ENCODE results near the gene GON4L.

GON4L gene, protein sequence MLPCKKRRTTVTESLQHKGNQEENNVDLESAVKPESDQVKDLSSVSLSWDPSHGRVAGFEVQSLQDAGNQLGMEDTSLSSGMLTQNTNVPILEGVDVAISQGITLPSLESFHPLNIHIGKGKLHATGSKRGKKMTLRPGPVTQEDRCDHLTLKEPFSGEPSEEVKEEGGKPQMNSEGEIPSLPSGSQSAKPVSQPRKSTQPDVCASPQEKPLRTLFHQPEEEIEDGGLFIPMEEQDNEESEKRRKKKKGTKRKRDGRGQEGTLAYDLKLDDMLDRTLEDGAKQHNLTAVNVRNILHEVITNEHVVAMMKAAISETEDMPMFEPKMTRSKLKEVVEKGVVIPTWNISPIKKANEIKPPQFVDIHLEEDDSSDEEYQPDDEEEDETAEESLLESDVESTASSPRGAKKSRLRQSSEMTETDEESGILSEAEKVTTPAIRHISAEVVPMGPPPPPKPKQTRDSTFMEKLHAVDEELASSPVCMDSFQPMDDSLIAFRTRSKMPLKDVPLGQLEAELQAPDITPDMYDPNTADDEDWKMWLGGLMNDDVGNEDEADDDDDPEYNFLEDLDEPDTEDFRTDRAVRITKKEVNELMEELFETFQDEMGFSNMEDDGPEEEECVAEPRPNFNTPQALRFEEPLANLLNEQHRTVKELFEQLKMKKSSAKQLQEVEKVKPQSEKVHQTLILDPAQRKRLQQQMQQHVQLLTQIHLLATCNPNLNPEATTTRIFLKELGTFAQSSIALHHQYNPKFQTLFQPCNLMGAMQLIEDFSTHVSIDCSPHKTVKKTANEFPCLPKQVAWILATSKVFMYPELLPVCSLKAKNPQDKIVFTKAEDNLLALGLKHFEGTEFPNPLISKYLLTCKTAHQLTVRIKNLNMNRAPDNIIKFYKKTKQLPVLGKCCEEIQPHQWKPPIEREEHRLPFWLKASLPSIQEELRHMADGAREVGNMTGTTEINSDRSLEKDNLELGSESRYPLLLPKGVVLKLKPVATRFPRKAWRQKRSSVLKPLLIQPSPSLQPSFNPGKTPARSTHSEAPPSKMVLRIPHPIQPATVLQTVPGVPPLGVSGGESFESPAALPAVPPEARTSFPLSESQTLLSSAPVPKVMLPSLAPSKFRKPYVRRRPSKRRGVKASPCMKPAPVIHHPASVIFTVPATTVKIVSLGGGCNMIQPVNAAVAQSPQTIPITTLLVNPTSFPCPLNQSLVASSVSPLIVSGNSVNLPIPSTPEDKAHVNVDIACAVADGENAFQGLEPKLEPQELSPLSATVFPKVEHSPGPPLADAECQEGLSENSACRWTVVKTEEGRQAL (N-terminal part only)

DNA sequence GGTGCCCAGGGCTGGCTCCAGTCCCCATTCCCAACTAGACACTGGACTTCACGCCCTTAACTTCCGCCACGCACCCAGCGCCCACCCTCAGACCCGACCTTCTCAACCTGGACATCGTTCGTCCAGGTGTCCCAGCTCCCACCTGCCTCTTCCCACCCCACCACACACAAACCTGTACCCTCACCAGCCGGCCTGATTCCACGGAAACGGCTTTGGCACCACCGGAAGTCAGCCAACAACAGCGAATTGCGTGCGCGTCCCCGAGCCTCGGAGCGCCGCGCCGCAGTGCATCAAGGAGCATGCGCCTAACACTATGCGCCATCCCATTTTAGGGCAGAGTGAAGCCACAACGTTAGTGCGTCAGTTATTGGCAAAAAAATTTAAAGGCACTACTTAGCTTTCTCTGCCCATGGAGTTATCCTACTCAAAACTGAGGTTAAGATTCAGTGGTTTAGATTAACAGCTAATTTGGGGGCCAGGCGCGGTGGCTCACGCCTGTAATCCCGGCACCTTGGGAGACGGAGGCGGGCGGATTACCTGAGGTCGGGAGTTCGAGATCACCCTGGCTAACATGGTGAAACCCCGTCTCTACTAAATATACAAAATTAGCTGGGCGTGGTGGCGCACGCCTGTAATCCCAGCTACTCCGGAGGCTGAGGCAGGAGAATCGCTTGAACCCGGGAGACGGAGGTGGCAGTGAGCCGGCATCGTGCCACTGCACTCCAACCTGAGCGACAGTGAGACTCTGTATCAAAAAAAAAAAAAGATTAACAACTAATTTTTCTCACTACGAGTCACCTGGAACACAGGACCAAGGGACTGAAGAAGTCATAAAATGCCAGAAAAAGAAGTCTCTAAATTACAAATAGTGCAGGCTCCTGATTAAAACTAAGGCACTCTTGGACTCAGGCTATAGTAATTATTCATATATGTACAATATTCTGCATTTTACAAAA is at the start of gene GON4L:
TSS of gene GON4L (minus strand) at position 240 of the 956 bp plus-strand sequence. CDS start 3,434 bp downstream, outside the sequence.
- Mint-ChIP-seq H3K27me3 (ENCODE audit: low read depth, poor library complexity) (peaks cover 18% of the 10 kb centered on the region), H3K4me1 (peaks cover 27% of the 10 kb centered on the region)

GRCh38 chr1:155904261-155904660 is 47.2 kb upstream of the GON4L start:
- no peaks in the 10 kb centered on the region for H3K27me3 Mint-ChIP-seq (ENCODE audit: low read depth, poor library complexity)
- no peak for DNase-seq
- no peaks in the 10 kb centered on the region for H3K4me1 Mint-ChIP-seq
- H3K36me3 Mint-ChIP-seq (ENCODE audit: low read depth), result peaks cover 54% of the 10 kb centered on the region
- H3K4me3 Mint-ChIP-seq, result no peak overlapping the region
- no peaks in the 10 kb centered on the region for H3K9me3 Mint-ChIP-seq
- H3K27ac Mint-ChIP-seq, result no peak overlapping the region
- no peak for TF ChIP-seq CTCF (IDR thresholded peaks at IDR 0.05)

More for the DNA sequence above, at the start of gene GON4L:
- Mint-ChIP-seq H3K27ac (peak within 1 kb of the TSS; percentile 98), H3K4me3 (peak within 1 kb of the TSS; percentile 100), H3K9me3 (no peaks in the 10 kb centered on the region), H3K36me3 (ENCODE audit: low read depth) (peaks cover 30% of the 10 kb centered on the region)
- no peak for TF ChIP-seq CTCF (IDR thresholded peaks at IDR 0.05)
- peak; percentile 80 for DNase-seq

DNA sequence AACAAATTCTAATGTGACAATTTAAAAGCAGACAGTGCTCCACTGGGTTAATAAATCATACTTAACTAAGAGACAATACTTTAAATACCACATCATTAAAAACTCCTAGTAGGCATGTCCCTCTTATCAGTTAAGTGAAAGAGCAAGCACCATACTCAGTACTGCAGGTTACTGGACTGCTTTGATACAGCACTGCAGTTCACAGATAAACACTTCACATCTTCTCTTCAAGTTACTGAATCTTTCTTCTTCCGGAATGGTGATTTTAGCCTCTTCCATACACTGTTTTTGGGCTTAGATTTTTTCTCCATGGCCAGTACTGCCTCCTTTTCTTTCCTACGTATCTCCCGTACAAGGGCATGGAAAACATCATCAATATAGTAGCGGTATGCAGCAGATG is 43.1 kb upstream of the GON4L start:
- H3K9me3 Mint-ChIP-seq, result no peaks in the 10 kb centered on the region
- no peak for DNase-seq
- no peak overlapping the region for H3K4me3 Mint-ChIP-seq
- no peak for TF ChIP-seq CTCF (IDR thresholded peaks at IDR 0.05)
- no peaks in the 10 kb centered on the region for H3K4me1 Mint-ChIP-seq
- peaks cover 65% of the 10 kb centered on the region for H3K36me3 Mint-ChIP-seq (ENCODE audit: low read depth)
- no peak overlapping the region for H3K27ac Mint-ChIP-seq
- H3K27me3 Mint-ChIP-seq (ENCODE audit: low read depth, poor library complexity), result no peaks in the 10 kb centered on the region

DNA sequence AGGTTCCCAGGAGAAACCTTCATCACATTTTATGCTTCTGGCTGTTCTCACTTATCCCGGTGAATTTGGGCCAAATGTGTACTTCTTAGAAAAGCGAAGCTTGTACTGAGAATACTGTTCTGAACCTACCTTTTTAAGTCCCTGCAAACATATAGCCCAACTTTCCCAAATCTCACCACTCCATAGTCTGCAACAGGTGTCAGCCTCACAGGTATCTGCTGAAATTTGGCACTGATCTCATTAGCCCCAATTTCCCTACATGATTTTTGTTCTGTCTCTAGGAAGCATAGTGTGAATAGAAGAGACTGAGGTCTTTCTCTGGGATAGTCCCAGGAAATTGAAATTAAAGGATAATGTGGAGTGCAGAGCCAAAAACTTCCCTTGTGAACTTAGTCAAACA is 42.7 kb upstream of the GON4L start:
- Mint-ChIP-seq H3K27ac (peak overlapping the region; percentile 77), H3K9me3 (no peaks in the 10 kb centered on the region), H3K36me3 (ENCODE audit: low read depth) (peaks cover 63% of the 10 kb centered on the region), H3K4me1 (no peaks in the 10 kb centered on the region), H3K4me3 (no peak overlapping the region), H3K27me3 (ENCODE audit: low read depth, poor library complexity) (no peaks in the 10 kb centered on the region)
- no peak for DNase-seq
- TF ChIP-seq CTCF (IDR thresholded peaks at IDR 0.05), result no peak

DNA sequence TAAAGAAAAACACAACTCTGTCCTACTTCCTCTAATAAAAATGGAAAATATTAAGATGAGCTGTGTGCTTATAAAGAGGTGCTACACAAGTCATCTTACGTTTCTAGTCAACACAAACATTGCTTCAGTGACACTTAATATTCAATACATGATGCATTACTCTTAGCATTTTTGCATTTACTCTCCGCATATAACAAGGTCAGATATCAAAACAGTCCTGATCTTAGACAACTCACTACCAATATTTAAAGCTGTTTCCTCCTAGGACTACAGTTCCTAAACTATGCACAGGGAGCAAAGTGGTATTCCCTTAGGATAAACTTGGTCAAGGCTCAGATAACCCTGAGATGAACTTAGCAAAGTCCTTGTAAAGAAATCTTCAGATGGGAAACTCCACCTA is 41.9 kb upstream of the GON4L start:
- TF ChIP-seq CTCF (IDR thresholded peaks at IDR 0.05), result no peak
- Mint-ChIP-seq H3K4me1 (no peaks in the 10 kb centered on the region), H3K27ac (no peak overlapping the region), H3K4me3 (no peak overlapping the region), H3K36me3 (ENCODE audit: low read depth) (peaks cover 56% of the 10 kb centered on the region), H3K27me3 (ENCODE audit: low read depth, poor library complexity) (no peaks in the 10 kb centered on the region), H3K9me3 (no peaks in the 10 kb centered on the region)
- DNase-seq, result no peak

Measured in nephron progenitor cell (in vitro differentiated cells).